Measurements from ENCODE around the gene DENND11. TPM values are rescaled to one million over a fixed set of nuclear protein-coding genes. Genes with fewer than 3 reads are reported as not detected.

The DENND11 gene
- total and polyA plus RNA-seq, 2 of the 4 experiments (the other 2 are of a cell fraction), result 2.9 to 5.0 TPM

DNA sequence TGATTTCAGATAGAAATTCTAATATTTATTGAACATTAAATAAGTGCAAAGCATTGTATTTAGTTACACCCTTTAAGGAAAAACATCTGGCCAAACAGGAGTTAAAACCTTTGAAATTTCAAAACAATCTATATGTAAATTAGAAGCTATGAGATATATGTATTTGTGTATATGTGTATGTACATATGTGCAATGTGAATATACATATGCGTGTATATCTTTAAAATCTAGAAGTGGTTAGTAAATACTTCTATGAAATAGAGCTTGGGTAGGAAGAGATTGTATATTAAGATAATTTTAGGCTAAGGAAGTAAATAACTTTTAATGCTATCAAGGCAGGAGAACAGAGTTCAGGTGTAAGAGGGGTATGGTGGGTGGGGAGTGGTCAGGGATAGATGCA lies 15.5 kb upstream of the DENND11 start:
- dilution Hi-C loops (cut with HindIII; ENCODE audit: low sequenced_read_pairs, unreplicated experiment), result no loop called here
- no peak overlapping the region for H2BK15ac ChIP-seq (ENCODE audit: low read depth, low read length)
- TF ChIP-seq USF2 (IDR thresholded peaks at IDR 0.05; ENCODE audit: low read depth, low read length) (no peak), MAFK (IDR thresholded peaks at IDR 0.05; ENCODE audit: low read depth, low read length) (no peak), BHLHE40 (IDR thresholded peaks at IDR 0.05; ENCODE audit: low read depth, low read length) (no peak), ELK1 (IDR thresholded peaks at IDR 0.05; ENCODE audit: borderline replicate concordance, low read depth, low read length) (no peak), MAZ (IDR thresholded peaks at IDR 0.05; ENCODE audit: borderline replicate concordance, low read depth, low read length) (no peak), CHD1 (IDR thresholded peaks at IDR 0.05; ENCODE audit: low read depth, low read length) (no peak), NFE2L2 (IDR thresholded peaks at IDR 0.05; ENCODE audit: low read depth, low read length) (no peak)
- no peaks in the 10 kb centered on the region for H3K36me3 ChIP-seq (ENCODE audit: control insufficient read depth, insufficient read depth, low read length)
- ATAC-seq (ENCODE audit: low read depth) (no peak), DNase-seq (no peak)
- H3K9me3 ChIP-seq (ENCODE audit: control insufficient read depth, insufficient read depth, low read length), result no peaks in the 10 kb centered on the region
- no TSS peak for BruUV-seq (replicated peaks)
- no peaks in the 10 kb centered on the region for H3K9me1 ChIP-seq (ENCODE audit: insufficient read depth, low read length)
- no peak overlapping the region for H2AK5ac ChIP-seq (ENCODE audit: low read depth, low read length)
- in situ Hi-C loops (cut with MboI; ENCODE audit: low sequenced_read_pairs), result no loop called here
- H3K27ac ChIP-seq (ENCODE audit: insufficient read depth, low read length), result no peak overlapping the region
- H3K9ac ChIP-seq (ENCODE audit: low read depth, low read length), result no peak overlapping the region
- no peak overlapping the region for H2AFZ ChIP-seq (replicated peaks; ENCODE audit: low read length, poor library complexity)
- H4K91ac ChIP-seq (ENCODE audit: insufficient read depth, low read depth, low read length), result no peak overlapping the region
- no peaks in the 10 kb centered on the region for H3K4me1 ChIP-seq (ENCODE audit: control insufficient read depth, insufficient read depth, low read length)
- H4K5ac ChIP-seq (ENCODE audit: low read depth, low read length), result no peak overlapping the region
- ChIA-PET POLR2A (ENCODE audit: unreplicated experiment) (no interaction called here), CTCF (no interaction called here)
- no peak overlapping the region for H3K56ac ChIP-seq (ENCODE audit: extremely low read depth, insufficient read depth, low read length)
- no peak overlapping the region for H3K4me2 ChIP-seq (ENCODE audit: low read depth, low read length)
- no CpG with 5 or more reads among the region's 1 CpG for WGBS, 2 experiments (ENCODE audit: extremely low coverage in 2 of 2, insufficient read length in 1 of 2)
- no peak overlapping the region for H2BK120ac ChIP-seq (ENCODE audit: low read depth, low read length)
- no peak overlapping the region for H2BK5ac ChIP-seq (ENCODE audit: low read depth, low read length, poor library complexity, severe bottlenecking)
- H4K8ac ChIP-seq (ENCODE audit: low read depth in 2 of 2, low read length in 2 of 2), result no peak overlapping the region
- H2BK20ac ChIP-seq (ENCODE audit: low read depth, low read length), result no peak overlapping the region
- H3K79me1 ChIP-seq (ENCODE audit: low read depth in 1 of 2, low read length in 2 of 2), result no peaks in the 10 kb centered on the region
- no peak overlapping the region for H3K18ac ChIP-seq (ENCODE audit: low read depth, low read length)
- no peak overlapping the region for H2AK9ac ChIP-seq (replicated peaks; ENCODE audit: low read depth, low read length, poor library complexity)
- H3K23ac ChIP-seq (ENCODE audit: low read depth, low read length), result no peak overlapping the region
- H3K4ac ChIP-seq (ENCODE audit: low read depth, low read length), result no peak overlapping the region
- H4K20me1 ChIP-seq (ENCODE audit: insufficient read depth, low read length), result no peaks in the 10 kb centered on the region
- no peak overlapping the region for H3K4me3 ChIP-seq (ENCODE audit: insufficient read depth, low read depth, low read length)
- H3K14ac ChIP-seq (replicated peaks; ENCODE audit: low read depth, low read length), result no peak overlapping the region
- no peaks in the 10 kb centered on the region for H3K27me3 ChIP-seq (ENCODE audit: control insufficient read depth, insufficient read depth, low read length)
- intact Hi-C loops (cut with micrococcal nuclease), result no loop called here

Data from IMR-90 (cell line).